Thyroid gland (tissue), 4 donors: ENCODE measurements around the gene MIAT.

Source experiments
- CTCF ChIP-seq, 6 experiments: fragments of 200-600 bp in 3 of 6; fragments of 450-650 bp in 3 of 6; sonication (generic) in 3 of 6; IDR thresholded peaks; one replicate each; pipeline ENCODE4 v1.5.1; 2016 to 2019; ENCODE audit warnings: antibody characterized with exemption in 6 of 6, mild to moderate bottlenecking in 2 of 6, inconsistent platforms in 1 of 6, moderate library complexity in 1 of 6
- POLR2A ChIP-seq, 2 donors: fragments of 450-650 bp; IDR thresholded peaks; one replicate each; pipeline ENCODE4 v1.6.1; 2017; ENCODE audit warnings: antibody characterized with exemption in 2 of 2, mild to moderate bottlenecking in 2 of 2, moderate library complexity in 1 of 2

GRCh38 chr22:26702906-26703830 is 45.8 kb downstream of the MIAT start:
- TF ChIP-seq CTCF (IDR thresholded peaks at IDR 0.05) (no peak), POLR2A (IDR thresholded peaks at IDR 0.05) (no peak)
